ENCODE data around the gene RPAP3.

- TF ChIP-seq, protein P1, sequence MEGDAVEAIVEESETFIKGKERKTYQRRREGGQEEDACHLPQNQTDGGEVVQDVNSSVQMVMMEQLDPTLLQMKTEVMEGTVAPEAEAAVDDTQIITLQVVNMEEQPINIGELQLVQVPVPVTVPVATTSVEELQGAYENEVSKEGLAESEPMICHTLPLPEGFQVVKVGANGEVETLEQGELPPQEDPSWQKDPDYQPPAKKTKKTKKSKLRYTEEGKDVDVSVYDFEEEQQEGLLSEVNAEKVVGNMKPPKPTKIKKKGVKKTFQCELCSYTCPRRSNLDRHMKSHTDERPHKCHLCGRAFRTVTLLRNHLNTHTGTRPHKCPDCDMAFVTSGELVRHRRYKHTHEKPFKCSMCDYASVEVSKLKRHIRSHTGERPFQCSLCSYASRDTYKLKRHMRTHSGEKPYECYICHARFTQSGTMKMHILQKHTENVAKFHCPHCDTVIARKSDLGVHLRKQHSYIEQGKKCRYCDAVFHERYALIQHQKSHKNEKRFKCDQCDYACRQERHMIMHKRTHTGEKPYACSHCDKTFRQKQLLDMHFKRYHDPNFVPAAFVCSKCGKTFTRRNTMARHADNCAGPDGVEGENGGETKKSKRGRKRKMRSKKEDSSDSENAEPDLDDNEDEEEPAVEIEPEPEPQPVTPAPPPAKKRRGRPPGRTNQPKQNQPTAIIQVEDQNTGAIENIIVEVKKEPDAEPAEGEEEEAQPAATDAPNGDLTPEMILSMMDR (IDR thresholded peaks at IDR 0.05): no peak
- TF ChIP-seq POLR2A (IDR thresholded peaks at IDR 0.05): no peak
Observed at GRCh38 chr12:47753021-47754001, 47.5 kb upstream of the RPAP3 start.
